GM21825 (cell line): ENCODE data around the gene PAX9.
"Not testable (repeated sequence)": the region's sequence is repeated elsewhere in the genome, so short reads cannot be mapped to it uniquely, and the experiment has no call there.

Experiments used
- ATAC-seq: cut with Tn5 transposase; IDR thresholded peaks from one replicate; pipeline ENCODE4 v1.9.1; 2021; ENCODE audit warnings: mild to moderate bottlenecking, moderate library complexity; ENCODE audit not compliant: unreplicated experiment

The PAX9 gene

GRCh38 chr14:36672095-36672494 lies 10.4 kb downstream of the PAX9 start:
- no peak for ATAC-seq

- ATAC-seq, result no peak
Observed at GRCh38 chr14:36674659-36675058, 13.0 kb downstream of the PAX9 start.

GRCh38 chr14:36675581-36675980 lies 13.9 kb downstream of the PAX9 start:
- ATAC-seq, result no peak

GRCh38 chr14:36676236-36676635 lies 14.6 kb downstream of the PAX9 start:
- no peak for ATAC-seq

GRCh38 chr14:36682338-36682737 lies 20.7 kb downstream of the PAX9 start:
- ATAC-seq, result no peak

- ATAC-seq, result no peak
Observed at GRCh38 chr14:36683083-36683724, 21.5 kb downstream of the PAX9 start.

GRCh38 chr14:36684946-36685345 lies 23.3 kb downstream of the PAX9 start:
- ATAC-seq, result no peak

- ATAC-seq, result no peak
Observed at GRCh38 chr14:36690311-36691040, 28.8 kb downstream of the PAX9 start.

GRCh38 chr14:36699420-36699819 lies 37.8 kb downstream of the PAX9 start:
- ATAC-seq, result not testable (repeated sequence)

- no peak for ATAC-seq
Observed at GRCh38 chr14:36700651-36701050, 39.0 kb downstream of the PAX9 start.

- ATAC-seq, result no peak
Observed at GRCh38 chr14:36701132-36701531, 39.5 kb downstream of the PAX9 start.

GRCh38 chr14:36702474-36702873 lies 40.8 kb downstream of the PAX9 start:
- no peak for ATAC-seq

GRCh38 chr14:36707570-36707969 lies 45.9 kb downstream of the PAX9 start:
- ATAC-seq, result no peak

GRCh38 chr14:36713960-36714703 lies 52.5 kb downstream of the PAX9 start:
- ATAC-seq, result no peak

- no peak for ATAC-seq
Observed at GRCh38 chr14:36716614-36717184, 55.0 kb downstream of the PAX9 start.

GRCh38 chr14:36717363-36717762 lies 55.7 kb downstream of the PAX9 start:
- no peak for ATAC-seq

GRCh38 chr14:36718216-36718615 lies 56.6 kb downstream of the PAX9 start:
- ATAC-seq, result no peak

GRCh38 chr14:36719823-36720222 lies 58.2 kb downstream of the PAX9 start:
- no peak for ATAC-seq

- ATAC-seq, result no peak
Observed at GRCh38 chr14:36720657-36721056, 59.0 kb downstream of the PAX9 start.

- ATAC-seq, result no peak
Observed at GRCh38 chr14:36721877-36722276, 60.2 kb downstream of the PAX9 start.

- ATAC-seq, result no peak
Observed at GRCh38 chr14:36723530-36723929, 61.9 kb downstream of the PAX9 start.

GRCh38 chr14:36724162-36724561 lies 62.5 kb downstream of the PAX9 start:
- ATAC-seq, result no peak
